ENCODE results near the gene ZNF709.
"Not testable (repeated sequence)": the region's sequence is repeated elsewhere in the genome, so short reads cannot be mapped to it uniquely, and the experiment has no call there.

Gene ZNF709

DNA sequence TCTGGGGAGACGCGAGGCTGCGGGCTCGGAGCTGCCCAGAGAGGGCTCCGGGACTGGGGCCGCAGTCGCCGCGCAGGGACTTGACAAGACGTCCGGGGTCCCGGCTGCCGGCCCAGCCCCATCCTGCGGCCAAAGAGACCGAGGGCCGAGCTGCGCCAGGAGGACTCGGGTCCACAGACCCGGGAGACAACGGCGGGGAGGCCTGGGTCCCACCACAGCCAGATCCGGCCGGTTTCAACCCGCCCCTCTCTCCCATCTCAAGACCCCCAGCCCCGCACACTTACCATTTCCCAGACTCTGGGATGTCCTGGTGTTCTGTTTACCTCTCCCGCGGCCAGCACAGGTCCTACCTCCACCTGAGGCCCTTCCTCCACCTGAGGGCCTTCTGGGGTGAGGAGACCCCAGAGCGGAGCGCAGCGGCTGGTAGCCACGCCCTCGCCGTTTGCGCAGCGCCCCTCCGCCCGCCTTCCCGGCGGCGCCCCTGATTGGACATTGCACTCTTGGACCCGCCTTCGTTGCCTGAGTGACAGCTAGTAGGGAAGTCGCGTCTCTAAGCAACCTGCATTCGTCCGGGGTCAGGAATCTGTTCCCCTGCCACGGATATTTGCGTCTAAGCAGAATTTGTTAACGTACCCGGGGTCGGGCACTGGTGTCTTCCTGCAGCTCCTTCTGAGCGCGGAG, at the start of gene ZNF709:
TSS of gene ZNF709 (minus strand) at position 446 of the 681 bp plus-strand sequence. CDS start at position 287, 159 bp downstream.
- H3K4me3 ChIP-seq (ENCODE audit: low read depth, low read length), result peak within 1 kb of the TSS; percentile 67

DNA sequence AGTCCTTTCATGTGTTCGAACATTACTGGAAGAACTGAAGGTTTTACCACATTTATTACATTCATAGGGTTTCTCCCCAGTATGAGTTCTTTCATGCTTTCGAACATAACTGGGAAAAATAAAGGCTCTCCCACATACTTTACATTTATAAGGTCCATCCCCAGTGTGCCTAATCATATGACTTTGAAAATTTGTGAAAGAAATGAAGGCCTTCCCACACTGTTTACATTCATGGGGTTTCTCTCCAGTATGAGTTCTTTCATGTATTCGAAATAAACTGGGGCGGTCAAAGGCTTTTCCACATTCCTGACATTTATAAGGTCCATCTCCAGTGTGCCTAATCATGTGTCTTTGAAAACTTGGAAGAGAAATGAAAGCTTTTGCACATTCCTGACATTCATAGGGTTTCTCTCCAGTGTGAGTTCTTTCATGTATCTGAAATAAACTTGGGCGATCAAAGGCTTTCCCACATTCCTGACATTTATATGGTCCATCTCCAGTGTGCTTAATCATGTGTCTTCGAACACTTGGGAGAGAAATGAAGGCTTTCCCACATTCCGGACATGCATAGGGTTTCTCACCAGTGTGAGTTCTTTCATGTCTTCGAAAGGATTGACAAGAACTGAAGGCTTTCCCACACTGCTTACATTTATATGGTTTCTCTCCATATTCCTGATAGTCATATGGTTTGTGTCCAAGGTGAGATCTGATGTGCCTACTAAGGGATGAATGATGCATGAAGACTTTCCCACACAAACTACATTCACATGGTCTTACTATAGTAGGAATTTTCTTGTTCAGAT, 42.6 kb upstream of the ZNF709 start:
- H3K4me3 ChIP-seq (ENCODE audit: low read depth, low read length), result no peak overlapping the region

DNA sequence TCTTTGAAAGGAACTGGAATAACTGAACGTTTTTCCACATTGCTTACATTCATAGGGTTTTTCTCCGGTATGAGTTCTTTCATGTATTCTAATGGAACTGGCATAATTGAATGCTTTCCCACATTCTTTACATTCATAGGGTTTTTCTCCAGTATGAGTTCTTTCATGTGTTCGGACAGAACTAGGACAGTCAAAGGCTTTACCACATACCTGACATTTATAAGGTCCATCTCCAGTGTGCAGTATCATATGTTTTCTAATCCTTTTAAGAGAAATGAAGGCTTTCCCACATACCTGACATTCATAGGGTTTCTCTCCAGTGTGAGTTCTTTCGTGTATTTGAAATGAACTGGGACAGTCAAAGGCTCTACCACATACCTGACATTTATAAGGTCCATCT, 41.9 kb upstream of the ZNF709 start:
- no peak overlapping the region for H3K4me3 ChIP-seq (ENCODE audit: low read depth, low read length)

DNA sequence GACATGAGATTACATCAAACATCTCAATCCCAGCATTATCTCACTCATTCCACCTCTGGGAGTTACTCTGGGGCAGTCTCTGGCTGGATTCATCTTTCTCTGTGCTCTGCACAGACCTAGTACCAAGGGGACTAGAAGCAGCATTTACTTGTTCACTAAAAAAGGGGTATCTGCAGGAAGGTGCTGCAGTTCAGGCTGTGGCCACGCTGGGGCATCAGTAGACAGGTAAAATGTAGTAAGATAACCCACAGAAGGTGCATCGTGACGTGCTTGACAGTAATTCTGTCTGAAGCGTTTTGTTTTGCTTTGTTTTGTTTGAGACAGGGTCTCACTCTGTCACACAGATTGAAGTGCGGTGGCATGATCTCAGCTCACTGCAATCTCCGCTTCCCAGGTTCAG, 37.4 kb upstream of the ZNF709 start:
- no peak overlapping the region for H3K4me3 ChIP-seq (ENCODE audit: low read depth, low read length)

DNA sequence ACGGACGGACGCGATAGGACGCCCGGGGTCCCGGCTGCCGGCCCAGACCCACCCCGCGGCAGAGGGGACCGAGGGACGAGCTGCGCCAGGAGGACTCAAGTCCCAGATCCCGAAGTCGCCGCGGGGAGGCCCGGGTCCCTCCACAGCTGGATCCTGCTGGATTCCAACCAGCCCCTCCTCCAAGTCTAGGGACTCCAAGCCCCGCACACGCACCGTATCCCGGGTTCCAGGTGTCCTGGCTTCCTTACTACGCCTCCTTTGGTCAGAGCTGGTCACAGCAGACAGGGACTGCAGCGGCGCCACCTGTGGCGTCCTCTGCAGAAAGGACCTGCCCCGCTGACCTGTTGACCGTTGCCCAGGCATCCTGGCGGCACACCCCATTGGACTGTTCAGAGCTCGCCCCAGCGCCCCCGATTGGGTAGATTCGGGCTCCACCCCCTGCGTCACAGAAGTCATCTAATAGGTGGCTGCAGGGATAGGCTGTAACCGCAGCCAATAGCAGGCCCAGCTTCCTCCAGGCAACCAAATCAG, 29.0 kb upstream of the ZNF709 start:
- no peak overlapping the region for H3K4me3 ChIP-seq (ENCODE audit: low read depth, low read length)

DNA sequence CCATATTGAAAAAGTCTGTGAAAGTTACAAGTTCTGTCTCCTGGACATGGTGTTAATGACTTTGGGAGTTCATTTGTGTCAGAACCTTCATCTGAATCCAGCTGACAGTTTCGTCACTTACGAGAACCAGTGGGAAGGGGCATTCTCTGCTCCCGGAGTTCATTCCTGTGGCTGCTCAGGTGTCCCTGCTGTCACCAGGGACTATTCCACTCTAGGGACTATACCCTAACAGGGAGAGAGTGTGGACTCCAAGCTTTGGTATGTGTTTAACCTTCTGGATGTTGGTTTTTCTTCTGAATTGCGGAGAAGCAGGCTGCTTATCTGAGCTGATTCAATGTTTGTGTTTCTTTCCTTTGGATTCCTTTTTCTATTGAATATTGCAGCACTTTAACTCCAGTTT, 12.4 kb upstream of the ZNF709 start:
- H3K4me3 ChIP-seq (ENCODE audit: low read depth, low read length), result no peak overlapping the region

DNA sequence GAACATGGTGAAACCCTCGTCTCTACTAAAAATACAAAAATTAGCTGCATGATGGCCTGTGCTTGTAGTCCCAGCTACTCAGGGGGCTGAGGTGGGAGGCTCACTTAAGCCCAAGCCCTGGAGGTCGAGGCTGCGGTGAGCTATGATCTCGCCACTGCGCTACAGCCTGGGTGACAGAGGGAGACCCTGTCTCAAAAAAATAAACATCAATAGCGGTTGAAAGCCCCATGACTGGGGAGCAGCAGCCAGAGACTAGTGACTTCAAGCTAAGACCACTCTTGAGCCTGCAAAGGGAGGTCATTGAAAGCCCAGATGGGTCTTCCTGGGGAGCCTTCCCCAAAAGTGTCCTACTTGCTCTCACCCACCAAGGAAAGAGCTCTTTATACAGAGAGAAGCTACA, 11.9 kb upstream of the ZNF709 start:
- H3K4me3 ChIP-seq (ENCODE audit: low read depth, low read length), result no peak overlapping the region

DNA sequence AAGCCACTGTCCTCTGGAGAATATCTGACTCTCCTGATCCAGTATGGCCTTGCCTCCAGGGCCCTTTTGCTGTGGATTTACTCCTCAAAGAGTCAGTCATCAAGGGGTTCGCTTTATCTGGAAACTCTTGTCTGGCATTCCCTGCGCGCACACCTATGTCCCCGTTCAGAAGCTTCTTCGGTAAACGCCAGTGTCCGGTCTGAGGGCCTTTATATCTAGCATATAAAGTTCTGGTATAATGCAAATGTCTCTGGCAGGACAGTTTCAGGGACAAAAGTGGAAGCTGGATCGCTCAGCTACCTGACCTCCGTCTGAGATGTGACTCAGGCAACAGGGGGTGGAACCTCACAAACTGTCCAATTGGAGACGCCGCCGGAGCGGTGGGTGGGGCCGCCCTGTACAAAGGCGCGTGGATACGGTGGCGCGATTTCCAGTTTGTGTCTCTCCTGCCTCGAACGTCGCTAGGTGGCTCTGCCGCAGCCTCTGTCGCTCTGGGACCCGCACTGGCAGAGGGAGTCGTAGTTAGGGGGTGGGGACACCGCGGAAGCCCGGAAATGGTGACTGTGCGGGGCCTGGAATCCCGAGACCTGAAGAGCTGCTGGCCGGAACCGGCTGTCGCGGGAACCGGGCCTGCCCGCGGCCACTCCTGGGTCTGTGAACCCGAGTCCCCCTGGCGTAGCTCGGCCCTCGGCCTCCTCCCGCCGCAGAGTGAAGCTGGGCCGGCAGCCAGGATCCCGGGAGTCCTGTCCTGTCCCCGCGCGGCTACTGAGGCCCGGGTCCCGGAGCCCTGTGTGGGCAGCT, 10.6 kb upstream of the ZNF709 start:
- peak overlapping the region; percentile 65 for H3K4me3 ChIP-seq (ENCODE audit: low read depth, low read length)

DNA sequence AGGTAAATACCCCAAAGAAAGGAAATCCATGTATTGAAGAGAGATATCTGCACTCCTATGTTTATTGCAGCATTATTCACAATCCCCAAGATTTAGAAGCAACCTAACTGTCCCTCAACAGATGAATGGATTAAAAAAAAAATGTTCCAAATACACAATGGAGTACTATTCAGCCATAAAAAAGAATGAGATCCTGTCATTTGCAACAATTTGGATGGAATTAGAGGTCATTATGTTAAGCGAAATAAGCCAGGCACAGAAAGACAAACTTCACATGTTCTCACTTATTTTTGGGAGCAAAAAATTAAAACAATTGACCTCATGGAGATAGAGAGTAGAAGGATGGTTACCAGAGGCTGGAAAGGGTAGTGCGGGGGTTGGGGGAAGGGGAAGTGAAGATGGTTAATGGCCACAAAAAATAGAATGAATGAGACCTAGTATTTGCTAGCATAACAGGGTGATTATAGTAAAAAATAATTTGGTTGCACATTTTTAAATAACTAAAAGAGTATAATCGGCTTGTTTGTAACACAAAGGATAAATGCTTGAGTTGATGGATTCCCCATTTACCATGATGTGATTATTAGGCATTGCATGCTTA, 9.7 kb upstream of the ZNF709 start:
- no peak overlapping the region for H3K4me3 ChIP-seq (ENCODE audit: low read depth, low read length)

DNA sequence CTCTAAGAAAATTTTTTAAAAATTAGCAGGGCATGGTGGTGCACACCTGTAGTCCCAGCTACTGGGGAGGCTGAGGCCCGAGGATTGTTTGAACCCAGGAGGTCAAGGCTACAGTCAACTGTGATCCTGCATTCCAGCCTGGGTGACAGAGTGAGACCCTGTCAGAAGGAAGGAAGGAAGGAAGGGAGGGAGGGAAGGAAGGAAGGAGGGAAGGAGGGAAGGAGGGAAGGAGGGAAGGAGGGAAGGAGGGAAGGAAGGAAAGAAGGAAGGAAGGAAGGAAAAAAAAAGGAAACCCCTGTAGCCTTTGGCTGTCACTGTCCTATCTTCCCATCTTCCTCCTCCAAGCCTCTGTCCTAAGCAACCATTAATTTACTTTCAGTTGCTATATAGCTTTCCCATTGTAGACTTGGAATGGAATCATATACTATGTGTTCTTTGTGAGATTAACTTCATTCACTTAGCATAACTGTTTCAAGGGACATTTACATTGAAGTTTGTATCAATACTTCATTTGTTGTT, 1.7 kb upstream of the ZNF709 start:
- not testable (repeated sequence) for H3K4me3 ChIP-seq (ENCODE audit: low read depth, low read length)

DNA sequence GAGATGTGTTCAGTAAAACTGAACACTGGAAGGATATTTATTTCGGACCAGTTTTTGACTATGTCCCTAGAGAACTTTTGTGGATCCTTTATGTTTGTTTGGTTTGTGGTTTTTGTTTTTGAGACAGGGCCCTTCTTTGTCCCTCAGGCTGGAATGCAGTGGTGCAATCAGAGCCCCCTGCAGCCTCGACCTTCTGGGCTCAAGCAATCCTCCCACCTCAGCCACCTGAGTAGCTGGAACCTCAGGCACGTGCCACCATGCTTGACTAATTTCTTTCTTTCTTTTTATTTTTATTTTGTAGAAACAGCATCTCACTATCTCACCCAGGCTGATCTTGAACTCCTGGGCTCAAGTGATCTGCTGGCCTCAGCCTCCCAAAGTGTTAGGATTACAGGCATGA, 955 bp upstream of the ZNF709 start:
- H3K4me3 ChIP-seq (ENCODE audit: low read depth, low read length), result no peak overlapping the region

DNA sequence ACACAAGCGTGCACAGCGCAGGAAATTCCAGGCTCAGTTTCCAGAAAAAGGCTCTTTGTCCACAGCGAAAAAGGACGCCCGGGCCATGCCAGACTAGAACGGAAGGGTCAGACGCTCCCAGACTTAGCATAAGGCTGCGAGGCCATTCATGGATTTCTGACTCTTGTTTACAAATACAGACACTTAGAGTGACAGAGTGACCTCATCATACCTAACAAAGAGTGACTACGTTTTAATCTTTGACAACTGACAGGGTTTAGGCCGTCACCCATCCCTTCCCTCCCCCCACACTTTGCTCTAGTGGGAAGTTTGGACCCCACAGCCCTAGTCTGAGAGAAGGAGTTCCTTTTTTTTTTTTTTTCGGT, 418 bp upstream of the ZNF709 start:
- peak overlapping the region; percentile 67 for H3K4me3 ChIP-seq (ENCODE audit: low read depth, low read length)

DNA sequence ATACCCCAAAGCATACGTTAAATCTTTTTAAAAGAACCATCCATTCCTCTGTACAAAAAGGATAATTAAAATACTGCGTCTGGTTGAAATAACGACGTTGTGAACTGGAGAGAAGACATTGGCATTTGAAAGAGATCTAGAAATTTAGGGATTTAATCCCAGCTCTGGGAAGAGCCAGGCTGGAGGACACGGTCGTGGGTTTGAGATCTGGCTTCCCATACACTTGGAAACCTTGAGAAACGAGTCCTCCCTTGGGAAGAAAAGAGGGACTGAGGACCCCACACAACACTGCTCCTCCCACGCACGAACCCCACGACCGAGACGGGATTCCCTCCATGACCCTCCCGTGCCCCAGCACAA, 625 bp downstream of the ZNF709 start:
- H3K4me3 ChIP-seq (ENCODE audit: low read depth, low read length), result peak overlapping the region; percentile 67

DNA sequence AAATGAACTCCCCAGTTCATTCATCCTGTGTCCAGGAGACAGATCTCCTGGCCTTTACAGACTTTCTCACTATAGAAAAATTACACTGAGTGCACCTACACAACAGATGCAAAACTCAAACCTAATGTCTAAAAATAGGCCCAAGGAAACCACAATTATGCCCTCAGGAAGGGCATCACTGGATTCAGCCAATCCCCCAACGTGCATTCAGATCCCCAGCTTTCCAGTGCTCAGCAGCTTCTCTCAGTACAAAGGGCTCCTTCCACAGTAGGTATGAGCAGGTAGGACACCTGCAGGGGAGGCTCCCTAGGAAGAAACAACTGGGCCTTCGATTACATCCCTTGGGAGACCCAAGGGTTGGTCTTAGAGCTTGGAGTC, 2.1 kb downstream of the ZNF709 start:
- H3K4me3 ChIP-seq (ENCODE audit: low read depth, low read length), result no peak overlapping the region

DNA sequence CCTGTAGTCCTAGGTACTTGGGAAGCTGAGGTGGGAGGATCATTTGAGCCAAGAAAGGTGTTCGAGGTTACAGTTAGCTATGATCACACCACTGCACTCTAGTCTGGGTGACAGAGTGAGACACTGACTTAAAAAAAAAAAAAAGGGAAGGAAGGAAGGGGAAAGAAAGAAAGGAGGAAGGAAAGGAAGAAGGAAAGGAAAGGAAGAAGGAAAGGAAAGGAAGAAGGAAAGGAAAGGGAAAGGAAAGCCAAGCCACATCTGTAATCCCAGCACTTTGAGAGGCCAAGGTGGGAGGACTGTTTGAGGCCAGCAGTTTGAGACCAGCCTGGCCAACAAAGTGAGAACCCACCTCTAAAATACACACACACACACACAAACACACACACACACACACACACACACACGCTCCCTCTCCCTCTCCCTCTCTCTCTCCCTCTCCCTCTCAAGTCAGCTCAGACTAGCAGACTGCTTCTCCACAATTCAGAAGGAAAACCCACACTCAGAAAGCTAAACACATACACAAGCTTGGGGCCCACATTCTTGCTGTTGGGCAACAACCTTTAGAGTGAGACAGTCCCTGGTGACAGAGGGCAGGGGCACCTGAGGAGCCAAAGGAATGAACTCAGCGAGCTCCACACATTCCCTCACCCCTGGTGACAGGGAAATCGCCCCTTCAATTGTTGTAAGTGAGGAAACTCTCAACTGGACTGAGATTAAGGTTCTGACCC, 2.7 kb downstream of the ZNF709 start:
- no peak overlapping the region for H3K4me3 ChIP-seq (ENCODE audit: low read depth, low read length)

DNA sequence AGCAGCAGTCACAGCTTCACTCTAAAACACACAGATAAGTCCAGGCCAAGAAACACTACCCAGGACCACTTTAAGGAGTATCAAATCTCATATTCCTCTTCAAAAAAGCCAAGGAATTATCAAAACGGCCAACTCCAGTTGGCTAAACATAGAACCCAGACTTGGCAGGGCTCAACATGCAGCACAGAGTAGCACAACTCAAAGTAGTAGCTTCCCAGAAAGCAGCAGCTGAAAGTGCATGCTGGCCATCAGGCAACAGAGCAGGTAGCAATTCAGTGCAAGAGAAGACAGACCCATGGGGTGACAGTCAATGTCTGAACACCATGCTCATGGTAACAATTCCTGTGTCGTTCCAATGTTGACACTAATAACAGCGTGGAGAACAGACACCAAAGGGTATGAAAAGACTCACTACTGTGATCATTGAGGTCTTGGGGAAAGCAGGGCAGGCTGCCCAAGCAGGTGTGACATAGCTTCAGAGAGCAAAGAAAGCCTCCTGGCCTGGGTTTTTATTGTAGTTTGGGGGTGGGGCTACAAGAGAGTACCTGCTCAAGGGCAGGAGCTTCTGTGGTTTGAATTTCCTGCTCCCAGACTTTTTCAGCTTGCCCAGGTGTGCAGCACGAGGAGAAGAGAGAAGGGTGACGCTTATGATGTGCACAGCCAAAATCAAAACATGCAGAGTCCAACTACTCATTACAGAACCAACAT, 6.2 kb downstream of the ZNF709 start:
- H3K4me3 ChIP-seq (ENCODE audit: low read depth, low read length), result no peak overlapping the region

DNA sequence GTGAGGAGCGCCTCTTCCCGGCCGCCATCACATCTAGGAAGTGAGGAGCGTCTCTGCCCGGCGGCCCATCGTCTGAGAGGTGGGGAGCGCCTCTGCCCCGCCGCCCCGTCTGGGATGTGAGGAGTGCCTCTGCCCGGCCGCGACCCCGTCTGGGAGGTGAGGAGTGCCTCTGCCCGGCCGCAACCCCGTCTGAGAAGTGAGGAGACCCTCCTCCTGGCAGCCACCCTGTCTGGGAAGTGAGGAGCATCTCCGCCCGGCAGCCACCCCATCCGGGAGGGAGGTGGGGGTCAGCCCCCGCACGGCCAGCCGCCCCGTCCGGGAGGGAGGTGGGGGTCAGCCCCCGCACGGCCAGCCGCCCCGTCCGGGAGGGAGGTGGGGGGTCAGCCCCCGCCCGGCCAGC, 17.0 kb downstream of the ZNF709 start:
- H3K4me3 ChIP-seq (ENCODE audit: low read depth, low read length), result not testable (repeated sequence)

DNA sequence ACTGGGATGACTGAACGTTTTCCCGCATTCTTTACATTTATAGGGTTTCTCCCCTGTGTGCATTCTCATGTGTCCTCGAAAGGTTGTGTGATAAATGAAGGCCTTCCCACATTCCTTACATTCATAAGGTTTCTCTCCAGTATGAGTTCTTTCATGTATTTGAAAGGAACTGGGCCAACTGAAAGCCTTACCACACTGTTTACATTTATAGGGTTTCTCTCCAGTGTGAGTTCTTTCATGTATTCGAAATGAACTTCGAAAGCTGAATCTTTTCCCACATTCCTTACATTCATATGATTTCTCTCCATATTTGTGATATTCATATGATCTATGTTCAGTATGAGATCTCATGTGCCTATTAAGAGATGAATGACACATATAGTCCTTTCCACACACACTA, 19.4 kb downstream of the ZNF709 start:
- H3K4me3 ChIP-seq (ENCODE audit: low read depth, low read length), result no peak overlapping the region

DNA sequence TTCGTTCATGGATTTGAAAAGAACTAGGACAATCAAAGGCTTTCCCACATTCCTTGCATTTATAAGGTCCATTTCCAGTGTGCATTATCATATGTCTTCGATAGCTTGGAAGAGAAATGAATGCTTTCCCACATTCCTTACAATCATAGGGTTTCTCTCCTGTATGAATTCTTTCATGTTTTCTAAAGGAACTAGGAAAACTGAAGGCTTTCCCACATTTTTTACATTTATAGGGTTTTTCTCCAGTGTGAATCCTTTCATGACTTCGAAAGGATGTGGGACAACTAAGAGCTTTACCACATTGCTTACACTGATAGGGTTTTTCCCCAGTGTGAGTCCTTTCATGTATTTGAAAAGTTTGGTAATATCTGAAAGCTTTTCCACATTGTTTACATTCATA, 19.8 kb downstream of the ZNF709 start:
- H3K4me3 ChIP-seq (ENCODE audit: low read depth, low read length), result no peak overlapping the region

DNA sequence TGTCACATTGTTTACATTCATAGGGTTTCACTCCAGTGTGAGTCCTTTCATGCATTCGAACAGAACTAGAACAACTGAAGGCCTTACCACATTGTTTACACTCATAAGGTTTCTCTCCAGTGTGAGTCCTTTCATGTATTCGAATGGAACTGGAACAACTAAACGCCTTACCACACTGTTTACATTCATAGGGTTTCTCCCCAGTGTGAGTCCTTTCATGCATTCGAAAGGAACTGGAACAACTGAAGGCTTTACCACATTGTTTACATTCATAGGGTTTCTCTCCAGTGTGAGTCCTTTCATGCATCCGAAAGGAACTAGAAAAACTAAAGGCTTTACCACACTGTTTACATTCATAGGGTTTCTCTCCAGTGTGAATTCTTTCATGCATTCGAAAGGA, 20.5 kb downstream of the ZNF709 start:
- not testable (repeated sequence) for H3K4me3 ChIP-seq (ENCODE audit: low read depth, low read length)

Data from iPS-11a (cell line).